GM12864 (cell line): Measurements from ENCODE around the gene POFUT2.

Experiments
- DNase-seq: peaks from one replicate; pipeline ENCODE4 v3.0.0-alpha.2; 2011; ENCODE audit warnings: low read depth
- H3K4me3 ChIP-seq: 2 replicates; pipeline ENCODE4 v1.5.1; 2011; ENCODE audit warnings: mild to moderate bottlenecking, low read depth, low read length, control low read depth
- CTCF ChIP-seq: IDR thresholded peaks from 2 replicates; pipeline ENCODE4 v1.5.1; 2011; ENCODE audit warnings: low read depth, mild to moderate bottlenecking, moderate library complexity, low read length, control low read depth, inconsistent platforms; ENCODE audit errors: missing control alignments

Gene POFUT2

GRCh38 chr21:45322231-45322959, 34.7 kb upstream of the POFUT2 start:
- H3K4me3 ChIP-seq = no peak overlapping the region
- DNase-seq = no peak
- TF ChIP-seq CTCF = no peak

GRCh38 chr21:45320261-45321025, 32.7 kb upstream of the POFUT2 start:
- TF ChIP-seq CTCF = no peak
- H3K4me3 ChIP-seq = no peak overlapping the region
- DNase-seq = no peak

GRCh38 chr21:45319461-45320211, 31.9 kb upstream of the POFUT2 start:
- no peak overlapping the region for H3K4me3 ChIP-seq
- DNase-seq = no peak
- TF ChIP-seq CTCF = no peak

- no peak overlapping the region for H3K4me3 ChIP-seq
- no peak for DNase-seq
- no peak for TF ChIP-seq CTCF
Observed at GRCh38 chr21:45318556-45319404, 31.1 kb upstream of the POFUT2 start.

- no peak overlapping the region for H3K4me3 ChIP-seq
- TF ChIP-seq CTCF = no peak
- DNase-seq = no peak
Observed at GRCh38 chr21:45318146-45318555, 30.5 kb upstream of the POFUT2 start.

- TF ChIP-seq CTCF = no peak
Observed at GRCh38 chr21:45317398-45318145, 29.9 kb upstream of the POFUT2 start.

More at GRCh38 chr21:45317398-45318145, 29.9 kb upstream of the POFUT2 start:
- no peak for DNase-seq
- no peak overlapping the region for H3K4me3 ChIP-seq
